Small intestine (tissue), 7 donors: Measurements from ENCODE around the gene CD1B. TPM values are rescaled to one million over a fixed set of nuclear protein-coding genes. Genes with fewer than 3 reads are reported as not detected.
"Not testable (repeated sequence)": the region's sequence is repeated elsewhere in the genome, so short reads cannot be mapped to it uniquely, and the experiment has no call there.

ENCODE experiments used
- DNase-seq, 2 donors: peaks; one replicate each; pipeline versions ENCODE4 v3.0.0 to v3.0.0-alpha.2; 2013
- FAIRE-seq: peaks from 2 replicates; lab custom pipeline; 2012; peaks lifted over from hg19 to GRCh38; lab: Jason Lieb, UNC
- H3K27ac ChIP-seq, 3 donors: one replicate each; pipeline ENCODE4 v1.5.1; 2013; ENCODE audit warnings: low read length in 2 of 3, mild to moderate bottlenecking in 2 of 3, control low read depth in 1 of 3, inconsistent platforms in 1 of 3, low read depth in 1 of 3, moderate library complexity in 1 of 3
- H3K27me3 ChIP-seq, 3 donors: one replicate each; pipeline ENCODE4 v1.6.1; 2013; ENCODE audit warnings: low read length in 3 of 3, inconsistent platforms in 1 of 3; ENCODE audit not compliant: control insufficient read depth in 3 of 3, insufficient read depth in 3 of 3
- H3K36me3 ChIP-seq, 3 donors: one replicate each; pipeline ENCODE4 v1.6.1; 2013; ENCODE audit warnings: low read length in 3 of 3, inconsistent platforms in 1 of 3, low read depth in 1 of 3, mild to moderate bottlenecking in 1 of 3, moderate library complexity in 1 of 3; ENCODE audit not compliant: control insufficient read depth in 3 of 3, insufficient read depth in 2 of 3
- H3K4me1 ChIP-seq, 3 donors: one replicate each; pipeline ENCODE4 v1.6.1; 2013; ENCODE audit warnings: low read length in 2 of 3, inconsistent platforms in 1 of 3, low read depth in 1 of 3, mild to moderate bottlenecking in 1 of 3, moderate library complexity in 1 of 3; ENCODE audit not compliant: control insufficient read depth in 3 of 3, insufficient read depth in 2 of 3
- H3K4me3 ChIP-seq, 3 donors: one replicate each; pipeline ENCODE4 v1.5.1; 2013; ENCODE audit warnings: low read length in 3 of 3, control low read depth in 1 of 3, inconsistent platforms in 1 of 3, low read depth in 1 of 3, mild to moderate bottlenecking in 1 of 3, moderate library complexity in 1 of 3
- H3K9me3 ChIP-seq, 2 donors: one replicate each; pipeline ENCODE4 v1.6.1; 2013; ENCODE audit warnings: low read depth in 1 of 2, low read length in 1 of 2; ENCODE audit not compliant: control insufficient read depth in 2 of 2, insufficient read depth in 1 of 2
- WGBS, 3 donors: extraction: QIAGEN DNeasy Blood & Tissue Kit; methylation state at CpG; one replicate each; pipeline ENCODE4 v1.1.7; 2013; 5-methylcytosine and 5-hydroxymethylcytosine counted together
- polyA plus RNA-seq, 4 donors: library from polyadenylated mRNA; stranded (reverse) in 3 of 4; unstranded in 1 of 4; fragments of 200-250 nt in 3 of 4; fragments of 120-200 nt in 1 of 4; gene quantifications; one replicate each; pipeline versions ENCODE4 v1.2.1 to v1.2.3, GENCODE V29; 2013
- donor health status: healthy with polysubstance abuse.
- donor health status: control.
- donor health status: control.
- donor health status: Bipolar disorder and iron deficiency.
- donor health status: healthy.

Gene CD1B
- polyA plus RNA-seq, 4 donors: not detected

- Histone ChIP-seq H3K27ac (no peak overlapping the region), H3K4me1 (no peaks in the 10 kb centered on the region), H3K9me3 (peaks cover 0 to 10% of the 10 kb centered on the region in 2 donors), H3K27me3 (no peaks in the 10 kb centered on the region), H3K4me3 (no peak overlapping the region), H3K36me3 (no peaks in the 10 kb centered on the region)
- 41 to 71% (median 51%) methylated on average over 2 of the region's 2 CpGs for WGBS, 3 donors
- FAIRE-seq: no peak
- DNase-seq: no peak
These were observed 47.4 kb downstream of the CD1B start for GRCh38 chr1:158283965-158284364.

GRCh38 chr1:158282421-158282820 is 48.9 kb downstream of the CD1B start:
- H3K27me3 ChIP-seq, H3K36me3 ChIP-seq, DNase-seq, H3K4me3 ChIP-seq, H3K27ac ChIP-seq, FAIRE-seq, H3K4me1 ChIP-seq: not testable (repeated sequence)
- WGBS, 3 donors: 59 to 68% (median 60%) methylated on average over 2 of the region's 2 CpGs
- peaks cover 0 to 10% of the 10 kb centered on the region in 2 donors for H3K9me3 ChIP-seq

Other genes starting within 250 kb of the CD1B start
- gene CD1D, start 150.6 kb downstream of the CD1B start, polyA plus RNA-seq: 10 to 100 TPM in 1 of 4 donors, 1 to 10 TPM in 3; 5.9 to 15.0 (median 8.7) TPM
- gene CD1A, start 77.1 kb downstream of the CD1B start, polyA plus RNA-seq: under 1 TPM in 2 of 4 donors, not detected in 2; 0.01 to 0.04 TPM
- gene CD1C, start 41.6 kb downstream of the CD1B start, polyA plus RNA-seq: under 1 TPM in 2 of 4 donors, not detected in 2; 0.52 to 0.64 TPM
- gene CD1E, start 22.4 kb upstream of the CD1B start, polyA plus RNA-seq: under 1 TPM in 2 of 4 donors, not detected in 2; 0.13 to 0.34 TPM
- not detected for gene OR10T2, start 67.9 kb upstream of the CD1B start, polyA plus RNA-seq
- gene OR10K2, start 94.7 kb upstream of the CD1B start, polyA plus RNA-seq: not detected
- not detected for gene OR10K1, start 130.3 kb upstream of the CD1B start, polyA plus RNA-seq
- not detected for gene OR10R2, start 140.7 kb upstream of the CD1B start, polyA plus RNA-seq
- gene OR6Y1, start 222.9 kb upstream of the CD1B start, polyA plus RNA-seq: not detected
- gene OR6P1, start 239.0 kb upstream of the CD1B start, polyA plus RNA-seq: not detected
- gene OR10X1, start 248.4 kb upstream of the CD1B start, polyA plus RNA-seq: not detected